GM12891 (cell line): Measurements from ENCODE around the gene ABCB4.

Experiments
- DNase-seq: peaks from one replicate; pipeline ENCODE4 v3.0.0; 2011; ENCODE audit warnings: low spot score; ENCODE audit not compliant: insufficient read length
- FAIRE-seq: peaks from 2 replicates; lab custom pipeline; 2011; peaks lifted over from hg19 to GRCh38; lab: Jason Lieb, UNC
- PAX5 ChIP-seq: IDR thresholded peaks from 2 replicates; pipeline ENCODE4 v1.6.1; 2011; ENCODE audit warnings: low read length, moderate library complexity, mild to moderate bottlenecking; ENCODE audit not compliant: insufficient read depth, severe bottlenecking
- POLR2A ChIP-seq: IDR thresholded peaks from 2 replicates; pipeline ENCODE4 v1.6.1; 2011; ENCODE audit warnings: low read depth, low read length, control low read depth
- POLR2AphosphoS5 ChIP-seq: IDR thresholded peaks from 2 replicates; pipeline ENCODE4 v1.6.1; 2011; ENCODE audit warnings: low read depth, low read length, control low read depth
- POU2F2 ChIP-seq: IDR thresholded peaks from 2 replicates; pipeline ENCODE4 v1.6.1; 2011; ENCODE audit warnings: low read depth, mild to moderate bottlenecking, control low read depth, low read length, moderate library complexity
- SPI1 ChIP-seq: IDR thresholded peaks from 2 replicates; pipeline ENCODE4 v1.6.1; 2011; ENCODE audit warnings: low read depth, low read length, control low read depth
- TAF1 ChIP-seq: IDR thresholded peaks from 2 replicates; pipeline ENCODE4 v1.6.1; 2011; ENCODE audit warnings: low read depth, low read length, control low read depth

The ABCB4 gene

GRCh38 chr7:87506246-87507180 is 31.0 kb upstream of the ABCB4 start:
- no peak for TF ChIP-seq TAF1
- no peak for TF ChIP-seq PAX5
- no peak for TF ChIP-seq POLR2AphosphoS5
- no peak for TF ChIP-seq POLR2A
- TF ChIP-seq SPI1: no peak
- TF ChIP-seq POU2F2: no peak
- DNase-seq (no peak), FAIRE-seq (peak; percentile 40)

- FAIRE-seq: peak; percentile 26
- TF ChIP-seq POLR2AphosphoS5 (no peak), POLR2A (no peak), PAX5 (no peak), TAF1 (no peak), POU2F2 (no peak), SPI1 (no peak)
- no peak for DNase-seq
These were observed 30.2 kb upstream of the ABCB4 start for GRCh38 chr7:87505557-87506245.

GRCh38 chr7:87505122-87505521 is 29.6 kb upstream of the ABCB4 start:
- DNase-seq: no peak
- no peak for TF ChIP-seq POLR2A
- TF ChIP-seq PAX5: no peak
- no peak for TF ChIP-seq POLR2AphosphoS5
- no peak for TF ChIP-seq SPI1
- TF ChIP-seq TAF1: no peak
- TF ChIP-seq POU2F2: no peak

GRCh38 chr7:87499494-87499893 is 24.0 kb upstream of the ABCB4 start:
- no peak for TF ChIP-seq POLR2AphosphoS5
- no peak for TF ChIP-seq TAF1
- TF ChIP-seq PAX5: no peak
- TF ChIP-seq SPI1: no peak
- TF ChIP-seq POLR2A: no peak
- no peak for TF ChIP-seq POU2F2
- FAIRE-seq (no peak), DNase-seq (no peak)

More at GRCh38 chr7:87505122-87505521, 29.6 kb upstream of the ABCB4 start:
- FAIRE-seq: no peak

- no peak for DNase-seq
- TF ChIP-seq POLR2A (no peak), POU2F2 (no peak), TAF1 (no peak), SPI1 (no peak), PAX5 (no peak), POLR2AphosphoS5 (no peak)
- no peak for FAIRE-seq
These were observed 23.4 kb upstream of the ABCB4 start for GRCh38 chr7:87498893-87499292.

GRCh38 chr7:87497482-87497881 is 22.0 kb upstream of the ABCB4 start:
- FAIRE-seq (no peak), DNase-seq (no peak)
- TF ChIP-seq SPI1 (no peak), POU2F2 (no peak), POLR2AphosphoS5 (no peak), TAF1 (no peak), PAX5 (no peak), POLR2A (no peak)

GRCh38 chr7:87495366-87495765 is 19.9 kb upstream of the ABCB4 start:
- DNase-seq (no peak), FAIRE-seq (no peak)
- TF ChIP-seq TAF1 (no peak), POLR2AphosphoS5 (no peak), SPI1 (no peak), POLR2A (no peak), PAX5 (no peak), POU2F2 (no peak)

GRCh38 chr7:87494454-87494853 is 19.0 kb upstream of the ABCB4 start:
- FAIRE-seq (no peak), DNase-seq (no peak)
- TF ChIP-seq TAF1: no peak
- TF ChIP-seq SPI1: no peak
- no peak for TF ChIP-seq PAX5
- no peak for TF ChIP-seq POLR2AphosphoS5
- no peak for TF ChIP-seq POU2F2
- no peak for TF ChIP-seq POLR2A

GRCh38 chr7:87483131-87483530 is 7.7 kb upstream of the ABCB4 start:
- no peak for TF ChIP-seq SPI1
- TF ChIP-seq POLR2A: no peak
- TF ChIP-seq TAF1: no peak
- TF ChIP-seq POLR2AphosphoS5: no peak
- no peak for TF ChIP-seq POU2F2
- TF ChIP-seq PAX5: no peak
- no peak for FAIRE-seq
- no peak for DNase-seq
